Vagina (tissue), 2 donors: ENCODE results near the gene AMACR. TPM values are rescaled to one million over a fixed set of nuclear protein-coding genes. Genes with fewer than 3 reads are reported as not detected.

ENCODE experiments used
- DNase-seq, 2 donors: peaks; one replicate each; pipeline ENCODE4 v3.0.0-alpha.2; 2017; ENCODE audit errors: extremely low spot score in 2 of 2
- H3K27ac ChIP-seq: fragments of 200-600 bp; sonication (generic); one replicate; pipeline ENCODE4 v1.5.1; 2019
- H3K27me3 ChIP-seq: fragments of 200-600 bp; sonication (generic); one replicate; pipeline ENCODE4 v1.5.1; 2019
- H3K36me3 ChIP-seq, 2 donors: fragments of 200-600 bp; sonication (generic); one replicate each; pipeline ENCODE4 v1.5.1; 2017 to 2019
- H3K4me1 ChIP-seq: fragments of 200-600 bp; sonication (generic); one replicate; pipeline ENCODE4 v1.5.1; 2019
- H3K4me3 ChIP-seq, 2 donors: fragments of 200-600 bp; sonication (generic); 1 replicate in 1 of 2; 2 replicates in 1 of 2; pipeline ENCODE4 v1.5.1; 2016 to 2019
- H3K9me3 ChIP-seq: fragments of 200-600 bp; sonication (generic); one replicate; pipeline ENCODE4 v1.5.1; 2019
- CTCF ChIP-seq, 3 experiments: fragments of 450-650 bp in 2 of 3; fragments of 200-600 bp in 1 of 3; sonication (generic) in 1 of 3; IDR thresholded peaks; one replicate each; pipeline ENCODE4 v1.5.1; 2017 to 2019; ENCODE audit warnings: antibody characterized with exemption in 3 of 3, mild to moderate bottlenecking in 2 of 3, moderate library complexity in 2 of 3
- POLR2A ChIP-seq, 2 donors: fragments of 450-650 bp; IDR thresholded peaks; one replicate each; pipeline ENCODE4 v1.6.1; 2017; ENCODE audit warnings: antibody characterized with exemption in 2 of 2, mild to moderate bottlenecking in 2 of 2, moderate library complexity in 2 of 2
- POLR2AphosphoS5 ChIP-seq, 2 donors: sonication (generic); formaldehyde crosslinking; IDR thresholded peaks; one replicate each; pipeline ENCODE4 v1.9.0; 2017; ENCODE audit warnings: antibody characterized with exemption in 2 of 2, mild to moderate bottlenecking in 2 of 2, low read depth in 1 of 2; ENCODE audit not compliant: insufficient read depth in 1 of 2
- intact Hi-C: fragments of 100-400 bp; cut with DNase I; formaldehyde crosslinking; loops from one replicate; pipeline ENCODE4 v1.15.1; 2023
- total RNA-seq: library from RNA; depleted of rRNA; stranded (reverse); fragments of >200 nt; gene quantifications from one replicate; pipeline ENCODE4 v1.2.3, GENCODE V29; 2016

Gene AMACR
- total RNA-seq, 1 donor from 2014 or later = 4.9 TPM

GRCh38 chr5:33944543-33945132 lies 63.2 kb downstream of the AMACR start:
- Histone ChIP-seq H3K27ac (no peak overlapping the region), H3K9me3 (no peaks in the 10 kb centered on the region), H3K4me3 (no peak overlapping the region), H3K36me3 (no peaks in the 10 kb centered on the region), H3K27me3 (no peaks in the 10 kb centered on the region), H3K4me1 (no peaks in the 10 kb centered on the region)
- intact Hi-C loops = no loop called here
- TF ChIP-seq CTCF (IDR thresholded peaks at IDR 0.05) (no peak), POLR2AphosphoS5 (IDR thresholded peaks at IDR 0.05; ENCODE audit: insufficient read depth in 1 of 2, low read depth in 1 of 2) (no peak), POLR2A (IDR thresholded peaks at IDR 0.05) (no peak)
- DNase-seq = no peak

GRCh38 chr5:33941090-33941489 lies 66.8 kb downstream of the AMACR start:
- DNase-seq = no peak
- no peaks in the 10 kb centered on the region for H3K9me3 ChIP-seq
- no peak overlapping the region for H3K4me3 ChIP-seq
- no peaks in the 10 kb centered on the region for H3K36me3 ChIP-seq
- intact Hi-C loops = no loop called here
- H3K4me1 ChIP-seq = no peaks in the 10 kb centered on the region
- no peaks in the 10 kb centered on the region for H3K27me3 ChIP-seq
- TF ChIP-seq POLR2AphosphoS5 (IDR thresholded peaks at IDR 0.05; ENCODE audit: insufficient read depth in 1 of 2, low read depth in 1 of 2) (no peak), CTCF (IDR thresholded peaks at IDR 0.05) (no peak), POLR2A (IDR thresholded peaks at IDR 0.05) (no peak)
- no peak overlapping the region for H3K27ac ChIP-seq

- H3K4me1 ChIP-seq = no peaks in the 10 kb centered on the region
- H3K4me3 ChIP-seq = no peak overlapping the region
- H3K9me3 ChIP-seq = no peaks in the 10 kb centered on the region
- no peak for DNase-seq
- intact Hi-C loops = no loop called here
- no peak overlapping the region for H3K27ac ChIP-seq
- no peaks in the 10 kb centered on the region for H3K36me3 ChIP-seq
- TF ChIP-seq CTCF (IDR thresholded peaks at IDR 0.05) (no peak), POLR2A (IDR thresholded peaks at IDR 0.05) (no peak), POLR2AphosphoS5 (IDR thresholded peaks at IDR 0.05; ENCODE audit: insufficient read depth in 1 of 2, low read depth in 1 of 2) (no peak)
- H3K27me3 ChIP-seq = no peaks in the 10 kb centered on the region
These were observed 68.1 kb downstream of the AMACR start for GRCh38 chr5:33939556-33940262.

GRCh38 chr5:33938881-33939280 lies 69.0 kb downstream of the AMACR start:
- H3K4me1 ChIP-seq = no peaks in the 10 kb centered on the region
- no peak for TF ChIP-seq POLR2A (IDR thresholded peaks at IDR 0.05)
- TF ChIP-seq CTCF (IDR thresholded peaks at IDR 0.05) = no peak
- TF ChIP-seq POLR2AphosphoS5 (IDR thresholded peaks at IDR 0.05; ENCODE audit: insufficient read depth in 1 of 2, low read depth in 1 of 2) = no peak
- no peak overlapping the region for H3K4me3 ChIP-seq
- H3K27me3 ChIP-seq = no peaks in the 10 kb centered on the region
- H3K9me3 ChIP-seq = no peaks in the 10 kb centered on the region
- no peak for DNase-seq
- no peak overlapping the region for H3K27ac ChIP-seq
- H3K36me3 ChIP-seq = no peaks in the 10 kb centered on the region
- intact Hi-C loops = no loop called here

- TF ChIP-seq POLR2A (IDR thresholded peaks at IDR 0.05) (no peak), POLR2AphosphoS5 (IDR thresholded peaks at IDR 0.05; ENCODE audit: insufficient read depth in 1 of 2, low read depth in 1 of 2) (no peak), CTCF (IDR thresholded peaks at IDR 0.05) (no peak)
- intact Hi-C loops = no loop called here
- no peak overlapping the region for H3K4me3 ChIP-seq
These were observed 69.4 kb downstream of the AMACR start for GRCh38 chr5:33938507-33938796.

More at GRCh38 chr5:33938507-33938796, 69.4 kb downstream of the AMACR start:
- Histone ChIP-seq H3K4me1 (no peaks in the 10 kb centered on the region), H3K9me3 (no peaks in the 10 kb centered on the region), H3K36me3 (no peaks in the 10 kb centered on the region), H3K27me3 (no peaks in the 10 kb centered on the region), H3K27ac (no peak overlapping the region)
- DNase-seq = no peak
